DOHH2 (cell line): ENCODE measurements around the gene CEP295NL.

Experiments used
- H3F3A ChIP-seq: fragments of 200-600 bp; sonication (generic), shearing (Covaris generic); 2 replicates; pipeline ENCODE4 v1.6.0; 2016; ENCODE audit warnings: antibody characterized with exemption, mild to moderate bottlenecking; ENCODE audit not compliant: control insufficient read depth, insufficient read depth
- H3K27ac ChIP-seq: fragments of 200-600 bp; sonication (generic); 2 replicates; pipeline ENCODE4 v1.5.1; 2014; ENCODE audit warnings: low read depth, mild to moderate bottlenecking, low read length, moderate library complexity
- H3K27me3 ChIP-seq: fragments of 200-600 bp; sonication (generic); 2 replicates; pipeline ENCODE4 v1.6.1; 2014; ENCODE audit warnings: mild to moderate bottlenecking, low read length, mixed read lengths; ENCODE audit not compliant: control insufficient read depth
- H3K36me3 ChIP-seq: fragments of 200-600 bp; sonication (generic); 2 replicates; pipeline ENCODE4 v1.6.1; 2014; ENCODE audit warnings: mild to moderate bottlenecking, low read length, moderate library complexity, mixed read lengths; ENCODE audit not compliant: control insufficient read depth
- H3K4me1 ChIP-seq: fragments of 200-600 bp; sonication (generic); 2 replicates; pipeline ENCODE4 v1.6.1; 2014; ENCODE audit warnings: mild to moderate bottlenecking, low read length, mixed read lengths; ENCODE audit not compliant: control insufficient read depth
- H3K4me2 ChIP-seq: fragments of 200-600 bp; sonication (generic); 2 replicates; pipeline ENCODE4 v1.6.0; 2014; ENCODE audit warnings: mild to moderate bottlenecking, low read length, moderate library complexity
- H3K4me3 ChIP-seq: fragments of 200-600 bp; sonication (generic); 2 replicates; pipeline ENCODE4 v1.5.1; 2014; ENCODE audit warnings: mild to moderate bottlenecking, low read length, mixed read lengths
- H3K79me2 ChIP-seq: fragments of 200-600 bp; sonication (generic); 2 replicates; pipeline ENCODE4 v1.6.1; 2014; ENCODE audit warnings: mild to moderate bottlenecking, low read length, mixed read lengths; ENCODE audit not compliant: control insufficient read depth
- H3K9me2 ChIP-seq: fragments of 200-600 bp; sonication (generic); replicated peaks from 2 replicates; pipeline ENCODE4 v1.6.1; 2014; ENCODE audit warnings: mild to moderate bottlenecking, low read length, mixed read lengths; ENCODE audit not compliant: control insufficient read depth
- H3K9me3 ChIP-seq: fragments of 200-600 bp; sonication (generic); 2 replicates; pipeline ENCODE4 v1.6.1; 2014; ENCODE audit warnings: antibody characterized with exemption, low read length, mixed read lengths; ENCODE audit not compliant: control insufficient read depth, insufficient read depth
- H4K20me1 ChIP-seq: fragments of 200-600 bp; sonication (generic); 2 replicates; pipeline ENCODE4 v1.6.0; 2014; ENCODE audit warnings: low read depth, mild to moderate bottlenecking, antibody characterized with exemption, low read length, moderate library complexity; ENCODE audit not compliant: control insufficient read depth, insufficient read depth
- CTCF ChIP-seq: fragments of 200-600 bp; sonication (generic); IDR thresholded peaks from one replicate; pipeline ENCODE4 v1.5.1; 2014; ENCODE audit warnings: antibody characterized with exemption, mild to moderate bottlenecking, low read depth, low read length; ENCODE audit not compliant: poor library complexity, severe bottlenecking
- EZH2phosphoT487 ChIP-seq: fragments of 200-600 bp; sonication (generic); IDR thresholded peaks from 2 replicates; pipeline ENCODE4 v1.6.1; 2017; ENCODE audit warnings: borderline replicate concordance, mild to moderate bottlenecking, antibody characterized with exemption, low read length, moderate library complexity, mixed read lengths

The CEP295NL gene

GRCh38 chr17:78896091-78896833, 6.7 kb downstream of the CEP295NL start:
- H3K4me3 ChIP-seq: no peak overlapping the region
- TF ChIP-seq CTCF (no peak), EZH2phosphoT487 (no peak)
- H3K9me3 ChIP-seq: no peaks in the 10 kb centered on the region
- H3K9me2 ChIP-seq: no peaks in the 10 kb centered on the region
- H3K27me3 ChIP-seq: peaks cover 8% of the 10 kb centered on the region; the same call in 1 of the 2 replicates
- no peak overlapping the region for H3K27ac ChIP-seq
- no peaks in the 10 kb centered on the region for H4K20me1 ChIP-seq
- no peaks in the 10 kb centered on the region for H3K36me3 ChIP-seq
- no peaks in the 10 kb centered on the region for H3F3A ChIP-seq
- no peaks in the 10 kb centered on the region for H3K79me2 ChIP-seq
- H3K4me1 ChIP-seq: no peaks in the 10 kb centered on the region
- H3K4me2 ChIP-seq: no peak overlapping the region

GRCh38 chr17:78895322-78895721, 7.7 kb downstream of the CEP295NL start:
- peaks cover 18% of the 10 kb centered on the region for H3K27me3 ChIP-seq
- no peaks in the 10 kb centered on the region for H4K20me1 ChIP-seq
- H3K4me2 ChIP-seq: no peak overlapping the region
- no peaks in the 10 kb centered on the region for H3K9me3 ChIP-seq
- H3F3A ChIP-seq: no peaks in the 10 kb centered on the region
- H3K36me3 ChIP-seq: no peaks in the 10 kb centered on the region
- no peaks in the 10 kb centered on the region for H3K9me2 ChIP-seq
- H3K4me3 ChIP-seq: no peak overlapping the region
- H3K79me2 ChIP-seq: no peaks in the 10 kb centered on the region
- H3K27ac ChIP-seq: no peak overlapping the region
- TF ChIP-seq EZH2phosphoT487: no peak
- no peak for TF ChIP-seq CTCF
- no peaks in the 10 kb centered on the region for H3K4me1 ChIP-seq

GRCh38 chr17:78893684-78894083, 9.3 kb downstream of the CEP295NL start:
- no peak for TF ChIP-seq EZH2phosphoT487
- no peak for TF ChIP-seq CTCF
- no peak overlapping the region for H3K27ac ChIP-seq
- peaks cover 4% of the 10 kb centered on the region; the same call in 1 of the 2 replicates for H3K4me1 ChIP-seq
- H4K20me1 ChIP-seq: no peaks in the 10 kb centered on the region
- no peaks in the 10 kb centered on the region for H3K9me3 ChIP-seq
- H3K27me3 ChIP-seq: peaks cover 30% of the 10 kb centered on the region
- no peaks in the 10 kb centered on the region for H3F3A ChIP-seq
- no peak overlapping the region for H3K4me2 ChIP-seq
- no peaks in the 10 kb centered on the region for H3K79me2 ChIP-seq
- no peaks in the 10 kb centered on the region for H3K36me3 ChIP-seq
- H3K9me2 ChIP-seq: no peaks in the 10 kb centered on the region
- H3K4me3 ChIP-seq: no peak overlapping the region
